Transverse colon (tissue), 4 donors: ENCODE data around the gene SRSF3.

ENCODE experiments used
- CTCF ChIP-seq, 5 experiments: fragments of 200-600 bp in 3 of 5; fragments of 450-650 bp in 2 of 5; sonication (generic) in 3 of 5; IDR thresholded peaks; 1 replicate in 2 of 5; 2 replicates in 3 of 5; pipeline ENCODE4 v1.5.1; 2016 to 2017; ENCODE audit warnings: antibody characterized with exemption in 5 of 5, inconsistent platforms in 3 of 5, mild to moderate bottlenecking in 2 of 5, moderate library complexity in 1 of 5
- POLR2A ChIP-seq: fragments of 450-650 bp; IDR thresholded peaks from one replicate; pipeline ENCODE4 v1.6.1; 2016; ENCODE audit warnings: antibody characterized with exemption, mild to moderate bottlenecking, moderate library complexity
- POLR2AphosphoS5 ChIP-seq, 3 donors: sonication (generic); formaldehyde crosslinking; IDR thresholded peaks; one replicate each; pipeline ENCODE4 v1.6.1; 2016; ENCODE audit warnings: antibody characterized with exemption in 3 of 3

- no peak for TF ChIP-seq CTCF (IDR thresholded peaks at IDR 0.05)
- no peak for TF ChIP-seq POLR2A
- TF ChIP-seq POLR2AphosphoS5 (IDR thresholded peaks at IDR 0.05): no peak
These were observed 19.2 kb downstream of the SRSF3 start for GRCh38 chr6:36613200-36613995.
